ENCODE data around the gene EYA3.

DNA sequence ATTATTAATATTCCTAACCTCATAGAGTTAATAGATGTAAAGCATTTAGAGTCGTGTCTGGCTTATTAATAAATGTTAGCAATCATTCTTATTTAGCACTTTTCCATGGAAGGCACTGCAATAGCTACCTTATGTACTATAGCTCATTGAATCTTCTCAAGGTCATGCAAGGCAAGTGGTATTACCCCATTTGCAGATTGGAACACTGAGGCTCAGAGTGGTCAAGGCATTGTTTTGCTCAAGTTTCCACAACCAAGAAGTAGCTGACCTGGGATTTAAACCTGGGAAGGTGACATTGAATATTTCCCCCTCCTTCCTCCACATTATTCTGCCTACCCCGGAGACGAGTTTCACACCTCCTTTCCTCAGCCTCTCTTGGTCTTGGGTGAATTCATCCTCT, 37.8 kb upstream of the EYA3 start:
- no peak for TF ChIP-seq CTCF (IDR thresholded peaks at IDR 0.05 in 8 of 11, conservative IDR thresholded peaks at IDR 0.05 in 3 of 11)
- no peak for TF ChIP-seq POLR2AphosphoS5 (IDR thresholded peaks at IDR 0.05)
- TF ChIP-seq POLR2A (IDR thresholded peaks at IDR 0.05) = no peak
